SKM-1 treated with dmso at 0.1 percent for 144 hours (cell line): ENCODE results near the gene LTV1.
"Not testable (repeated sequence)": the region's sequence is repeated elsewhere in the genome, so short reads cannot be mapped to it uniquely, and the experiment has no call there.

Experiments used
- DNase-seq: peaks from one replicate; lab custom pipeline; 2025; ENCODE audit not compliant: unreplicated experiment; lab: John Stamatoyannopoulos, UW

The LTV1 gene, protein sequence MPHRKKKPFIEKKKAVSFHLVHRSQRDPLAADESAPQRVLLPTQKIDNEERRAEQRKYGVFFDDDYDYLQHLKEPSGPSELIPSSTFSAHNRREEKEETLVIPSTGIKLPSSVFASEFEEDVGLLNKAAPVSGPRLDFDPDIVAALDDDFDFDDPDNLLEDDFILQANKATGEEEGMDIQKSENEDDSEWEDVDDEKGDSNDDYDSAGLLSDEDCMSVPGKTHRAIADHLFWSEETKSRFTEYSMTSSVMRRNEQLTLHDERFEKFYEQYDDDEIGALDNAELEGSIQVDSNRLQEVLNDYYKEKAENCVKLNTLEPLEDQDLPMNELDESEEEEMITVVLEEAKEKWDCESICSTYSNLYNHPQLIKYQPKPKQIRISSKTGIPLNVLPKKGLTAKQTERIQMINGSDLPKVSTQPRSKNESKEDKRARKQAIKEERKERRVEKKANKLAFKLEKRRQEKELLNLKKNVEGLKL

DNA sequence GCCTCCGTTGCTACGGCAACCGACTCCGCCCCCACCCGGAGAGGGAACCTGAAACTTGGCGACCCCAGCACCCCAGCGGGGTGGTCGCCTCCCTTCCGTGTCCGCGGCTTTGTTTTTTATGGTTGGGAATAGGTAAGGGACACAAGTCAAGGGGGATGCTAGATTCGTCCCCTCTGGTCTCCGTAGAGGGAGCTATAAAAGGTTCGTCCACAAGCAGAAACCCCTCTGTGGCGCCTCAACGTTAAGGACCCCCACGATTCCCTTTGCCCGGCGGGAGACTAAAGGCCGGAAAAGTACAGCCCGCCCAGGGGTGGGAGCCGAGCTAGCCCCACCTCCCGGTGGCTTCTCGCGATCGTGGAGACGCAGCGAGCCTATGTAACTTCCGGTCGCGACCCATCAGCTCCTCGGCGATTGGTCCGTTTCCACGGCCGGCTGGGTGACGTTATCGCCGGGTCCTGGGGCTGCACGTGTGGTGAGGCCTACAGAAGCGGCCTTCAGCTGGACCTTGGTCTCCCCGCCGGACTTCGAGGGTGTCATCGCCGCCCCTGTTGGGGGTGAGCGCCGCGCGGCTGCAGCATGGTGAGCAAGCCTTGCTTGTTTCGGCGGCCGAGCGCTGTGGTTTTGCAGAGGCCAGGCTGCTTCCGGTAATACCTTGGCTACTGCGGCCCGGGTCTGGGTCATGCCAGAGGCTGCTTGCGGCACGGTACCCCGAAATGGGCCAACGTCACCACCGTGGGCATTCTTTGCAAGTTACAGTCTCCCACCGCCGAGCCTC is at the start of gene LTV1:
LTV1 (plus strand) TSS at position 437 of the 775 bp plus-strand sequence; CDS start at position 577, 140 bp downstream.
- peak; percentile 93 for DNase-seq

DNA sequence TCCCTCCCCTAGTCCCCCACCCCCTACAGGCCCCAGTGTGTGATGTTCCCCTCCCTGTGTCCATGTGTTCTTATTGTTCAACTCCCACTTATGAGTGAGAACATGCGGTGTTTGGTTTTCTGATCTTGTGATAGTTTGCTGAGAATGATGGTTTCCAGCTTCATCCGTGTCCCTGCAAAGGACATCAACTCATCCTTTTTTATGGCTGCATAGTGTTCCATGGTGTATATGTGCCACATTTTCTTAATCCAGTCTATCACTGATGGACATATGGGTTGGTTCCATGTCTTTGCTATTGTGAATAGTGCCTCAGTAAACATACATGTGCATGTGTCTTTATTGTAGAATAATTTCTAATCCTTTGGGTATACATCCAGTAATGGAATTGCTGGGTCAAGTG is 46.6 kb upstream of the LTV1 start:
- not testable (repeated sequence) for DNase-seq

DNA sequence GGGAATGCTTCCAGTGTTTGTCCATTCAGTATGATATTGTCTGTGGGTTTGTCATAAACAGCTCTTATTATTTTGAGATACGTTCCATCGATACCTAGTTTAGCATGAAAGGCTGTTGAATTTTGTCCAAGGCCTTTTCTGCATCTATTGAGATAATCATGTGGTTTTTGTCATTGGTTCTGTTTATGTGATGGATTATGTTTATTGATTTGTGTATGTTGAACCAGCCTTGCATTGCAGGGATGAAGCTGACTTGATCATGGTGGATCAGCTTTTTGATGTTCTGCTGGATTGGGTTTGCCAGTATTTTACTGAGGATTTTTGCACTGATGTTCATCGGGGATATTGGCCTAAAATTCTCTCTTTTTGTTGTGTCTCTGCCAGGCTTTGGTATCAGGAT is 44.7 kb upstream of the LTV1 start:
- DNase-seq: not testable (repeated sequence)

DNA sequence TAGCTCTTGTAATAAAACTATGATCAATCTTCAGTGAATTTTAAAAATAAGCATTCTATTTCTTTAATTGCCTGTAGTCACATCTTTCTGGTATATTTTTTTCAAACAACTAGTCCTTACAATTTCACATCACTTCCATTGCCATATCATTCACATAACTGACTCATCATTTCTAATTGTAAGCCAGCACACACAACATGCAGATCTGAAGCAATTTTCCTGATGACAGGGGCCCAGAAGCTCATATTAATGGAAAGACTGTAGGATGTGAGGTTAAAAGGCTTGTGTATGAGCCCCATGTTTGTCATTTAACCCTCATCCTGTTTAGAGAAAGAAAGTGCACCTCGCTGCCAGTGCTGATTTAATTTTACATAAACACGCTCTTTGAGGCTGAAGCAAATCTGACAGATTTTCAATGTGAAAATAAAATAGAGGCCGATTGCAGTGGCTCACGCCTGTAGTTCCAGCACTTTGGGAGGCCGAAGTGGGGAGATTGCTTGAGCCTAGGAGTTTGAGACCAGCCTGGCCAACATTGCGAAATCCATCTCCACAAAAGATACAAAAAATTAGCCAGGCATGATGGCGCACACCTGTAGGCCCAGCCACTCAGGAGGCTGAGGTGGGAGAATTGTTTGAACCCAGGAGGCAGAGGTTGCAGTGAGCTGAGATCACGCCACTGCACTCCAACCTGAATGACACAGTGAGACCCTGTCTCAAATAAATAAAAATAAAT is 40.1 kb upstream of the LTV1 start:
- DNase-seq: no peak

DNA sequence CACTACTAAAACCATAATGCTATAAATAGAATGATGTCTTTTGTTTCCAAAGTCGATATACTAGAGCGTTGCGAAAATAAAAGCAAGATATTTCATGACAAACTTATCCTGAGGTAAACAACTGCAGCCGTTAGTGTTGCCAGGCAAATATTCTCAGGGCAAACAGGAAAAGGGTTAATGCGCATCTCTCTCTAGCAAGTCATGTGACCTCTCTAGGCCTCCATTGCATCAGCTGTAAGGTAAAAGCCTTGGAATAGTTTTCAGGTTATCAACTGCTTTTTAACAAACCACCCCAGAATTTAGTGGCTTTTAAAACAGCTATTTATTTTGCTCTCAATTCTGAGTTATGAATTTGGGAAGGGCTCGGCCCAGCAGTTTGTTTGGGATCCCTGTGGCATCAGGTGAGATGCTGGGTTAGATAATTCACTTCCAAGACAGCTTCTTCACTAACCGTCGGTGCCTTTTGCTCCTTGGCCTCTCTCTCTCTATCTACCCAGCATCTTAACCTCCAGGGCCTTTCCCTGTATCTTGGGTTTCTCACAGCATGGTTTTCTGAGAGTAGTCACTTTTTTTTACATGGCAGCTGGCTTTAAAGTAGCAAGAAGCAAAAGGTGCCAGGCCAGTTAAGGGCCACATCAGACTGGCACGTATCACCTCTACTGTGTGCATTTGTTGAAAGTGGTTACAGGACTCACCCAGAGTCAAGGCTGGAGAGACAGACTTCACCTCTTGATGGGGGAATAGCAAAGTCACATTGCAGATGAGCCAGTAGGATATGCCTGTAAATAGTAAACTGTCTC is 39.2 kb upstream of the LTV1 start:
- no peak for DNase-seq

DNA sequence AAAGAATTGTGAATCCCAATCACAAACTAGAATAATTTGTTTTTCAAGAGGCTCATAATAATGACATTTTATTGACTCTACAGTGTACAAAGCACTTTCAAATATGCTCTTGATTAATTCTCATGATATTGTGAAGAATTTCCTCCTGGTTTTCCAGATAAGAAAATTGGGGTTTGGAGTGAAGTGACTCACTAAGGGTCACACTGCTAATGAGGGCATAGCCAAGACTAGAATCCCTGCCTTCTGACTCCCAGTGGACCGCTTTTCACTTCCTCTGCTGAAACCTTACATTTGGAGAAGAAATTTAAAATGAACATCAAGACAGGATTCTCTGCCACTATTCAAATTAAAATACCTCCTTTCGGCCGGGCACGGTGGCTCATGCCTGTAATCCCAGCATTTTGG is 38.3 kb upstream of the LTV1 start:
- no peak for DNase-seq

DNA sequence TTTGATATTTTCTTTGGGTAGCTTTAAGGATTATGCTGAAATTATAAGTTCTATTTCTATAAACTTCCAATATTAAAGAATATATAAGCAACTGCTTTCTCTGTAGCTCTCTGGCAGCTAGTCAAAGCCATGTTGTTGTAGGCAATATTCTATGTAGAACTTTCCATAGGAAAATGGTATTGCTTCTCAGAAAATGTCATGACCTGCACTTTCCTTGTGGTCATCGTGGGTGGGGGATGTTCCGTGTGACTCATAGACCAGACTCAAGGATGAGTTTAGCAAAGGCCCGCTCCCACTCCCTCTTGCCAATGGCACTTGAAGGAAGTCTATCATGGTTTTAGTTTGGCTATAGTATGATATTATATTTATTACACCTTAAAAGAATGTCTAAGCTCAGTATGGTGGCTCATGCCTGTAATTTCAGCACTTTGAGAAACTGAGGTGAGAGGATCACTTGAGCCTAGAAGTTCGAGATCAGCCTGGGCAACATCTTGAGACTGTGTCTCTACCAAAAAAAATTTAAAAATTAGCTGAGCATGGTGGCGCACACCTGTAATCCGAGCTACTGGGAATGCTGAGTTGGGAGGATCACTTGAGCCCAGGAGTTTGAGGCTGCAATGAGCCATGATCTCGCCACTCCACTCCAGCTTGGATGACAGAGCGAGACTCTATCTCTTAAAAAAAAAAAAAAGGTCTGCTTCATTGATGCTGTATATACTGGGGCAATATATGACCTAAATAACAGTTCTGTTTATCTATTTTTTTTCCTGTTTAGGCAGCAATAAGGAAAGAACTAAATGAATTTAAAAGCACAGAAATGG is 36.6 kb upstream of the LTV1 start:
- peak; percentile 68 for DNase-seq

DNA sequence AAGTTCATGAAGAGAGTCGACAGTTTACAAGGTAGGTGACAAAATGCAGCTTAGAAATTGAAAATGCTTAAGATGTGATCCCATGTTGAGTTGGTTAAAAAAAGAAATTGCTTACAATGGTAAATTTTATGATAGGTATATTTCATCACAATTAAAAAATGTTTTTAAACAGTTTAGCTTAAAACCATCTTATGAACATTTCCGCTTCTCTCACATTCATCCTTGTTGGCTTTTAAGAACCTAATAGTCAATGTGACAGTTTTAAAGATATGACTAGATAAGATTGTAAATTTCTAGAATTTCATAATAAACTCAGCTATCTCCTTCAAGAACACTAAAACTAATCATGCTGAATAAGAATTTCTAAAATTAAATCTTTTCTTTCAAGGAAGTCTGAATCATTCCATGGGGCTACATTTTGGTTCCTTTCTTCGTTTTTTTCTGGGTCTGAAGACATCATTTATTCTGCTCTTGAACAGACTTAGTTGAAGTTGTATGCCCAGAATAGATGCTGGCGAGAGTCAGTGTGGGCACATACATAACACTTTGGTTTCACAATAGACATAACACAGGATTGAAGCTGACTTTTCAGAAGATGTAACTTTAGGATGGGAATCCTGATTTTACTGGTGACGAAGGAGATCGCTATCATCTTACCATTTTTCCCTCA is 35.9 kb upstream of the LTV1 start:
- peak; percentile 80 for DNase-seq

DNA sequence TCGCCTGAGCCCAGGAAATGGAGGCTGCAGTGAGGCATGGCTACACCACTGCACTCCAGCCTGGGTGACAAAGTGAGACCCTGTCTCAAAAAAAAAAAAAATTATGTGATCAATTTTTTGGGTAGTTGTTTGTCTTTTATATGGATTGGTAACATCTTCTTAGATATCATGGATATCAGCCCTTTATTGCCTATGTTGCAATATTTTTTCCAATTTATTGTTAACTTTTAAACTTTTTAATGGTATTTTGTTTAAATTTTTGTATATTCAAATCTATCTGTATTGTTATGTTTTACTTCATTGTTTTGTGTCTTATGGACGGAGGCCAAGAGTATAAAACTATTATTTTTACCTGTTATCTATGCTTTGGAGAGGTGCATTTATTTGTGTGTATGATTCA is 32.4 kb upstream of the LTV1 start:
- DNase-seq: no peak

DNA sequence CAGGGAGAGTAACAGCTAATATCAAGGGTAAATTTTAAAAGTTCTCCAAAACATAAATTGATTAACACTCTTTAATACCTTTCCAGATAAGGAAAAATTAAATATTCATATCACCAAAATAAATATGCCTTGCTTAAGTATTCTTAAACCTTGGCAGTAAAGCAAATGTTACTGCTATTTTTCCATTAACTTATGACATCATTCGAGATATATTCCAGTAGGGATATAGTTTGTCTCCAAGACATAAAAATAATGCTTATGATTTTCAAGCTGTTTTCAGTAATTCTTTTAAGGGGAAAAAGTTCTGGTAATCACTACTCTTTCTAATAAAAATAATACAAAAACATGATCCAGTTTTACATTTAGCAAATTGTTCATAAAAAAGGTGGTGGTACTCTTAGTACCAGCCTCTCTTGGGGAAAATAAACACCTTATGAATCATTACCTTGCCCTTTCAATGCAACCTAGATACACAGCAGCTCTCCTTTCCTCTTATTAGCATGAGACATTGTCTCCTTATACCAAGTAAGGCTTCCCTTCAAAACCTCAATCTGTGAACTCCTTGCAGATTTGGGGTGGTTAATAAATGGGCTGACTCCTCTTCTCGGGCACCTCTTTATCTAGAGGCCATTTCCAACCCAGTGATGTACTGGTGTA is 31.5 kb upstream of the LTV1 start:
- DNase-seq: no peak

DNA sequence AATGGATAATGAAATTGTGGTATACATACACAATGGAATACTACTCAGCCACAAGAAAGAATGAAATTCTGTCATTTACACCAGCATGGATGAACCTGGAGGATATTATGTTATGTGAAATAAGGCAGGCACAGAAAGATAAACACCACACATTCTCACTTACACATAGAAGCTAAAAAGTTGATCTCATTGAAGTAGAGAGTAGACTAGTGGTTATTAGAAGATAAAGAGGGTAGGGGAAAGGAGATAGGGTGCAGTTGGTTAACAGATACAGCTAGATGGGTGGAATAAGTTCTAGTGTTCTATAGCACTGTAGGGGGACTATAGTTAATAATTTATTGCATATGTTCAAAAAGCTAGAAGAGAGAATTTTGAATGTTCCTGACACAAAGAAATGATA is 25.5 kb upstream of the LTV1 start:
- DNase-seq: no peak

DNA sequence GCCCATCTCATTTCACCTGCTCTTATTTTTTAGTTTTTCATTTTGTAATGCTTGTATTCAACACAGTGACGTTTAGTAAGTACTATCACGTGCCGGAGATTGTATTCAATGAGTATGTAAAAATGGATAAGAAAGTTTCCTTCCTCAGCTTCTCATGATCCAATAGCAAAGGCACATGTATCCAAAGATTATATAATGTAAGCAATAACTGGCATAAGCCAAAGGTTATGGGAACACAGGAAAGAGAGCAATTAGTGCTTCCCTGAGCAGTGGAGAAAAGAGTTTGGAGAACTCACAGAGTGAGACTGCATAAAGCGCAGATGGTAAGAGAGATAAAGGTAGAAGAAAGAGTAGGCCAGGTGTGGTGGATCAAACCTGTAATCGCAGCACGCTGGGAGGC is 21.8 kb upstream of the LTV1 start:
- DNase-seq: no peak

DNA sequence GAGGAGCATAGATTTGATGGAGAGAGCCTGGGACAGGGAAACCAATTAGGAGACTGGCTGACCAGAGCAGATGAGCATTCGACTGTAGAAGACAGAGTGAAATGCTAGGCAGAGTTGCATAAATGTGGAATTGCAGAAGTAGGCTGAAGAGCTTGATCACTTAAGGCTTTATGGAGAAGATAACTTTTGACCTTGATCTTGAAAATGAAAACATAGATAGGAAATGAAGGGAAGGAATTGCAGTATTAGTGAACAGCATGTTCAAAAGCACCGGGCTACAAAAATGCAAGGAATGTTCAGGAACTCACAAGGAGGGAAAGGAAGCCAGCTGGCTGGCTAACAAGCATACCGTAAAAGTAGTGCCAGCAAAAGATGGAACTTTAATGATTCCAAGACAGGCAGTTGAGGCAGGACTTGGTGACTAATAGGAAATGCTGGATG is 20.5 kb upstream of the LTV1 start:
- DNase-seq: no peak

DNA sequence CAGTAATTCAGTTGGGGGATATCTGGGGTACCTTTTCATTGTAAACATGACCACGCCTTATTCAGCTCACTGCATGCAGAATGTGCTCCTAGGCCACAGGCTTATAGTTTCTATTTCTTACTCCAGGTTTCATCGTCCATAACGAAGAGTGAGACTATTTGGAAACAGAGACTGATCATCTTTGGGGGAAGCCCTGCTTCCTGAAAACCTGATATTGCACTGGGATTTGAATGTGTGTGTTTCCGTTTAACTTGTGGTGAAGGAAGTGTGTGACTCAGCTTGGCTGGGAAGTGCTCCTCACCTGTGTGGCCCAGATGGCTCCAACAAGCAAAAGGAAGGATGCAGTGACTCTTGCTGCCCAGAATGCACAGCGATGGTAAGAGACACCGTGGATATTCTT is 19.6 kb upstream of the LTV1 start:
- DNase-seq: no peak

DNA sequence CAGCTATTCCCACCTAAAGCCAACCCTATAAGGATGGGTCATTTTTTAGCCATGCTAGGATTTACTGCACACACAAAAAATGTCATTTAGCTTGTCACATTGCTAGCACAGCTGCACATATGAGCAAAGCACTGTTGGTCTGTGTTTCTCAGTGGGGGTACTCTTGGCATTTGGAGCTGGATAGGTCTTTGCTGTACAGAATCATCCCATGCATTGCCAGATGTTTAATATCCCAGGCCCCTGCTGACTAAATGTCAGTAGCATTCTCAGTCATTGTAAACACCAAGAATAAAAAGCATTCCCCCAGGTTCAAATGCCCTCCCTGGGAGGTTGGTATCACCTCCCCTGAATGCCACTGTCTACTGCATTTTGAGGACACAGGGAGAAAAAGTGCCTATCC is 14.6 kb upstream of the LTV1 start:
- DNase-seq: no peak

DNA sequence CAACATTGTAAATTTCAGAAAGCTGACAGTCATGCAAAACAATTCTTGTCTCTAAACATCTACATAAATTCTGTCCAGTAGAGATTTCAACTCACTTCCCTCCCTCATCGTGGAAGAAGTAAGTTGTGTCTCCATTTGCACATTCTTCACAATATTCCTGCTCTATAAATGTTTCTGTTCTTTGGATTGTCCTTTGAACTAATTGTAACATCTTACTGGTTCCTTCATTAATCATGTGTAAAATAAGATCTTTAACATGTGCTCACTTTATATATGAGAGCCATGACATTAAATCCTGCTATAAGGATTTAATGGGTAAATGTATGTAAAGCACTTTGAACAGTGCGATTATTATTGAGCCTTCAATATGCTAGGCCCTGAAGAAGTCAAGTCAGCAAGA is 7.0 kb upstream of the LTV1 start:
- DNase-seq: no peak

DNA sequence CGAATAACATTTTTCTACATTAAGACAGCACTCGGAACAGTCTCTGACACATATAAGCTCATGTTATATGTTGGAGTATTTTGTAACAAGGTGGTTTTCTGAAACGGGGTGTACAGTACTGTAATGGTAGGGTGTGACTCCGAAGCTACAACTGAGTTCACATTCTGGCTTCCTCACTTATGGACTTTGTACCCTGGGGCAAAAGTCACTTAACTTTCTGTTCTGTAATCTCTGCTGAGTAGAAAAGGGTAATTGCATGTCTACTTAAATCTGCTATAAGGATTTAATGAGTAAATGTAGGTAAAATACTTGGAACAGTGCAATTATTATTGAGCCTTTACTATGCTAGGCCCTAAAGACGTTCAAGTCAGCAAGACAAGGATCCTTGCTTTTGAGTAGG is 4.7 kb upstream of the LTV1 start:
- DNase-seq: no peak

DNA sequence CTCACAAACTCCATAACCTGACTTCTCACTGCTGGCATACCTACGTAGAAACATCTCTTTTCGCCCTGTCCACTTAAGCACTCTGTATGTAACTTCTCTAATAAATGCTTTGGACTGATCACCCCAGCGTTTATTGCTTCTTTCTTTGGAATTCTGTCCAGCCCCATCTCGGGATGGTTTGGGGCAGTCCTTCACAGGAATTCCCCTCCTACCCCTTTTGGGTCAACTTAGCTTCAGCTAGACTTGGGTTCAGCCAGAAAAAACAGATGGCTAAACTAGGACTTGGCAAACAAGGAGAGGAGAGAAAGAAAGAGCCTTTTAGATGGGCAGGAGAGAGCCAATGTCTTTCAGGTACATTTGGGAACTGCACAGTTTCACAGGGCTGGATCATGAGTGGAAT is 3.9 kb upstream of the LTV1 start:
- DNase-seq: no peak
